Progenitor cell of endocrine pancreas (in vitro differentiated cells): Measurements from ENCODE around the gene SOWAHA. TPM values are rescaled to one million over a fixed set of nuclear protein-coding genes. Genes with fewer than 3 reads are reported as not detected.

Experiments used
- DNase-seq: peaks from one replicate; pipeline ENCODE4 v3.0.0; 2021; ENCODE audit warnings: low spot score; ENCODE audit not compliant: unreplicated experiment
- H3K27ac Mint-ChIP-seq: 2 replicates; pipeline ENCODE4 v1.8.0; 2021; ENCODE audit warnings: mild to moderate bottlenecking, moderate library complexity, mixed read lengths
- H3K27me3 Mint-ChIP-seq: 2 replicates; pipeline ENCODE4 v1.8.0; 2021; ENCODE audit warnings: mixed read lengths
- H3K36me3 Mint-ChIP-seq: 2 replicates; pipeline ENCODE4 v1.8.0; 2022; ENCODE audit warnings: mixed read lengths; ENCODE audit not compliant: insufficient read depth
- H3K4me1 Mint-ChIP-seq: 2 replicates; pipeline ENCODE4 v1.8.0; 2021; ENCODE audit warnings: low read depth, mixed read lengths
- H3K4me3 Mint-ChIP-seq: 2 replicates; pipeline ENCODE4 v1.8.0; 2021; ENCODE audit warnings: low read depth, mild to moderate bottlenecking, moderate library complexity, mixed read lengths
- H3K9me3 Mint-ChIP-seq: 2 replicates; pipeline ENCODE4 v1.8.0; 2021; ENCODE audit warnings: low read depth, mixed read lengths
- CTCF ChIP-seq: fragments of 200-600 bp; sonication (generic); IDR thresholded peaks from one replicate; pipeline ENCODE4 v1.5.0; 2021; ENCODE audit warnings: antibody characterized with exemption, mild to moderate bottlenecking; ENCODE audit not compliant: unreplicated experiment
- total RNA-seq: library from RNA; stranded (reverse); gene quantifications from 2 replicates; pipeline ENCODE4 v1.2.1, GENCODE V29; 2021

SOWAHA gene
- total RNA-seq, 1 donor from 2014 or later: 1.3 TPM

DNA sequence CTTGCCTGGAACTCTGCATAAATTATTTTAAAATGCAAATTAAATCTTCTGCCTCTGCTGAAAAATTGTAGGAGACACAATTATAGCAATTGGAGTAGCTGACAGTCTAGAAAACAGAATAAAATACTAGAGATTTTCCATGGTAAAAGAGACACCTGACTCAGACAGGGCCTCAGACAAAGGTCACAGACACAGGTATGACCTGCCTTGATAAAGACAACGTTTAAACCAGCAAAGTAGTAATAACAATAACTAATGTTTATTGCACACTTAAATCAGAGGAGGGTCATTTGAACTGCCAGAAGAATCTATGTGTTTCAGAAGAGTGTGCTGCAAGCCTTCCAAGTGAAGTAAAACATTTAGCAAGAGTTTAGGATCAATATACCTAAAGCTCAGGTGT is 3.9 kb downstream of the SOWAHA start:
- DNase-seq: no peak
- Mint-ChIP-seq H3K4me3 (no peak overlapping the region), H3K27me3 (peaks cover 49% of the 10 kb centered on the region), H3K27ac (no peak overlapping the region), H3K9me3 (no peaks in the 10 kb centered on the region), H3K4me1 (peaks cover 1% of the 10 kb centered on the region), H3K36me3 (no peaks in the 10 kb centered on the region)
- TF ChIP-seq CTCF: no peak

- no peak for DNase-seq
- no peaks in the 10 kb centered on the region for H3K36me3 Mint-ChIP-seq
- no peaks in the 10 kb centered on the region for H3K9me3 Mint-ChIP-seq
- no peak overlapping the region for H3K4me3 Mint-ChIP-seq
- peaks cover 2% of the 10 kb centered on the region for H3K4me1 Mint-ChIP-seq
- H3K27ac Mint-ChIP-seq: no peak overlapping the region
- TF ChIP-seq CTCF: no peak
- peaks cover 38% of the 10 kb centered on the region for H3K27me3 Mint-ChIP-seq
These were observed 6.4 kb downstream of the SOWAHA start for GRCh38 chr5:132819468-132819867.

DNA sequence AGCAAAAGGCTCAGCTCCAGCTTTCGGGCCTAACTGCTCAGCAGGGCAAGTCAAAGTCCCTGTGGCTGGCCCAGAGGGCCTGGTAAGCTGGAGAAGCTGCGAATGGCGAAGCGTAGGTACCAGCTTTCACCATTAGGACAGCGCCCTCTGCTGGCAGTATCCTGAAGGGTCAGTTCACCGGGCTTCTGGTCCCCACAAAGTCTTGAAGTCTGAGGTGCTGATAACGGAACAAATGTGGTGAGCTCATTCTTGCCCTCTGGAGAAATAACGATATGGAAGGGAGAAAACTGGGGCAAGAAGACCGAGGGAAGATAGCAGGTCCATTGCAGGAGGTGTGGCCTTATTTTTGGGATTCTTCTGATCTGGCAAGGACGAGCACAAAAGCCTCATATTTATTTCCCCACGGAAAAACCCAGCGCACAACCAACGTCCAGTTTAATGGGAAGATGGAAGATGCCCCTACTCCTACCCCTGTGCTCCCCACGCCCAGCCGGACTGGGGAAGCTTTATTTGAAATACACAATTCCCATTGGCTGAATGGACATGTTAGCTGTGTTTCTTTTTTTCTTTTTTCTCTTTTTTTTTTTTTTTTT is 7.2 kb downstream of the SOWAHA start:
- no peaks in the 10 kb centered on the region for H3K36me3 Mint-ChIP-seq
- peaks cover 36% of the 10 kb centered on the region for H3K27me3 Mint-ChIP-seq
- H3K9me3 Mint-ChIP-seq: no peaks in the 10 kb centered on the region
- peak; percentile 93 for TF ChIP-seq CTCF
- H3K4me1 Mint-ChIP-seq: peaks cover 2% of the 10 kb centered on the region
- peak; percentile 88 for DNase-seq
- H3K27ac Mint-ChIP-seq: no peak overlapping the region
- H3K4me3 Mint-ChIP-seq: no peak overlapping the region

DNA sequence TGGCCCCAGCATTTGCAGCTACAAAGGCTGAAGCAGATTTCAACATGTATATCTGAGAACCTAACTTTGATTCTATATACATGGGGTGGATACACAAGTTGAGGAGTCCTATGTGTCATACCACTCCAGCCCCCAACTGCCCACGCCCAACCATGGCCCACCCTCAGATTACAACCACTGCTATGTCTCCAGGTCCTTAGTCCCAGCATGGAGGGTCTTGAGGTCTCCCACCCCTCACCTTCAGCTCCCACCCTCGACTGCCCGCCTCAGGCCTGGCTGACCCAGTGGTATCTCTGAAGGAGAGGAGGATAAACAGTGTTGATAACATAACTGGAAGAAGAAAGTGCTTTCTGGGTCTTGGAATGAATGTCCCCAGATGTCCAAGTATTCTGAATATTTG is 8.2 kb downstream of the SOWAHA start:
- DNase-seq: no peak
- TF ChIP-seq CTCF: no peak
- Mint-ChIP-seq H3K4me3 (no peak overlapping the region), H3K4me1 (peaks cover 2% of the 10 kb centered on the region), H3K27me3 (peaks cover 33% of the 10 kb centered on the region), H3K9me3 (no peaks in the 10 kb centered on the region), H3K27ac (no peak overlapping the region), H3K36me3 (no peaks in the 10 kb centered on the region)

DNA sequence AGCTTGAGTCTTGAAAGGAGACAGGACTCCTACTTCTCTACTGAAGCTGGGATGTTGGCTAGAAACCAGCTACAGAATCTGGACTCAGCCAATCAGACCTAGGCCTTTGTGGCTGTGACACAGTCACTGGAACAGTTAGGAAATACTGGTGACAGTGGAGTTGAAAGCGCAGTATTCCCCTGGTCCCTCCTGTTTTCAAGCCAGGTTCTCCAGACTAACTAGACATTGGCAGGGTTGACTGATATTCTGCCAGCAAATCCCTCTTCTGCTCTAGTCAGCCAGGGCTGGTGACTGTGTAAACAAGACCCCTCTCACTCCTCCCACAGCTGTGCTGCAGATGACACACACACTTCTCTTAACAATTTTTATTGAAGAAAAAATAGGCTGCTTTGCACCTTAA is 8.7 kb downstream of the SOWAHA start:
- TF ChIP-seq CTCF: no peak
- Mint-ChIP-seq H3K9me3 (no peaks in the 10 kb centered on the region), H3K4me3 (no peak overlapping the region), H3K4me1 (peaks cover 2% of the 10 kb centered on the region), H3K27me3 (peaks cover 35% of the 10 kb centered on the region), H3K36me3 (no peaks in the 10 kb centered on the region), H3K27ac (no peak overlapping the region)
- DNase-seq: no peak
